HG02884 (cell line): ENCODE data around the gene CDKAL1.

Experiments used
- ATAC-seq: cut with Tn5 transposase; IDR thresholded peaks from one replicate; pipeline ENCODE4 v1.9.1; 2021; ENCODE audit warnings: mild to moderate bottlenecking, moderate library complexity; ENCODE audit not compliant: unreplicated experiment

CDKAL1 gene

DNA sequence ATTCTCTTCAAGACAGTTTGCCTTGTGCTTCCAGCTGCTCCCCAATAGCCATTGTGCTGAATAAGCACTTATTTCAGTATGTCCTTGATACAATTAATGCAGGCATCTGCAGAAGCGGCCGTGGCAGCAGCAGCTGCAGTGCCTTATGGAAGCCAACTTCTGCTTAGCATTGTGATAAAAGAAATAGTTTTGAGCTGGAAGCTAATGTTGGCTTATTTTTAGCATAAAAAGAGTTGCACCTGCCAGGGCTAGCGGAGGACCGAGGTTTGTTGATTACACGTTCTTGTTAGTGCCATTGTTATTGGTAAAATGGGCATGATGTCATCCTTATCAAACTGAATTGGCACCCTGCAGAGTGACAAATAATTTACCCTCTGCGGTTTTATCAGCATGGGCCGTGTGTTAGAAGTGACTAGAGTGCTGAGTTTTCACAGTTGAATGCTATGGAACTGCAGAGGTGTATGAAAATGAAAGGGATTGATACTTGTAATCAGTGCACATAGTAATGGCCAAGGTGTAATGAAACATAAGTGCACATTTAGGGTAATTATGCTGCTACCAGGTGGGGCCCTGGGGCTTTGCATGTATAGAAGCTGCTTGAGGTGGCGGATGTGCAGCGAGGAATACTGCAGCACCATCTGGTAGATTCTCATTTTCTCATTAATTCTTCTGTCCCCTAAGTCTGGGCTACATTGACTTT, 334.3 kb downstream of the CDKAL1 start:
- no peak for ATAC-seq

DNA sequence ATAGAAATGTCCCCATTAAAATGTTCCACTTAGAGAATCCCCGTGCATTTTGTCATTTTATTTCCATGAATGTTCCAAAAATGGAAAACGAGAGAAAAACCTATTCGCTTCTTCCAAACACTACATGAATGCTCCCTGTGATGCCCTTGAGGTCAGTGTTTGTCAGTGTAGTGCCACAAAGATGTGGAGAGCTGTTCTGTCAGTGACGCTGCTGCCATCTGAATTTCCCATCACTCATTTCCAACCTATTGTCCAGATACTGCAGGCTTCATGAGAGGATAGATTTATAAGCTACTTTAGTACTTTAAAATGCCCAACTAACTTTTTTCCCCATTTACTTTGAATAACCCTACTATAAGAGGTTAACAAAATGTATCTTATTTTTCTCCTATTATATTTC, 335.8 kb downstream of the CDKAL1 start:
- no peak for ATAC-seq

DNA sequence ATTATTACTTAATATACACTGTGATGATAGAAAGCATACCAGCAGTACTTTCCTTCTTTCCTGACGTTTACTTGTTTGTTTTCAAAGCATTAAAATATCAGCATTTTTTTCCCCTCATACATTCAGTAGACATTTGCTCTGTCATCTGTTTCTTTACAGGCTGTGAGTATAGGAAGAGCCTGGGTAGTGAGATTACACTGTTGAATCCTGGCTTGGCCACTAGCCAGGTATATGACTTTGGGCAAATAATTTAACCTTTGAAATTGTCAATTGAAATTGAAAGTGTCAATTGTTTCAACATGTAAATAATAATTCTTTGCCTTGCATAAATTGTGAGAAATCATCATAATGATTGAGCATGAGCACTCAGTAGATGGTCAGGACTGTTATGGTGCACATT, 336.2 kb downstream of the CDKAL1 start:
- ATAC-seq, result no peak

DNA sequence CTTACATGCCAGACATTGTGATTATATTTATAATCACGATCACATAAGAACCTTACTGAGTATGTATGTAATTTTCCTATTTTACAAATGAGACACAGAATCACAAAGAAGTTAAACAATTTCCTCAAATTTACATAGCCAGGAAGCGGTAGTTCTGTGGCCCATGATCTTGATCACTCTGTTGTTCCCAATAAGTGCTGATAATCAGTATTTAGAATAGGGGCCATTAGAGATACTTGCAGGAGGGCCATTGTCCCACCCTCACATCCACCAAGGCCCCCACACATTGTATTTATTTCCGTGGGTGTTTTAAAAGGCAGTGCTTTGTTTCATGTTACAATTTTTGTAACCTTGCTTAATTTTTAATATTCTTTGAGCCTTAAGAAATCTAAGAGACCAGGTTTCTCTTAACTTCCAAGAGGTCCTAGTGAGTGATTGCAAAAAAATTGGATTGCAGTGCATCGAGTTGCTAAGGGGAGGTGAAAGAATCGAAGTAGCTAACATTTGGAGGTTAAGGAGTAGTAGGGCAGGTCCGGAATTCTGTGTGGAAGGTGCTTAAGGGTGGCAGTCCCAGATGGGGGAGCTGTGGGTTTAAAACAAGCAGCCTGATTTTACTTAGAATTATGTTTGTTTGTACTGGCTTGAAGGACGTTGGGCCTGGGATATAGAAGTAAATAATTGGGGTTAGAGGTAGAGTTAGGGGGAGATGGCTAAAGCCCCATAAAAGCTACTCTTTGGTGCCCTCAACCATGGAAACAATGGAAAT, 339.4 kb downstream of the CDKAL1 start:
- no peak for ATAC-seq

DNA sequence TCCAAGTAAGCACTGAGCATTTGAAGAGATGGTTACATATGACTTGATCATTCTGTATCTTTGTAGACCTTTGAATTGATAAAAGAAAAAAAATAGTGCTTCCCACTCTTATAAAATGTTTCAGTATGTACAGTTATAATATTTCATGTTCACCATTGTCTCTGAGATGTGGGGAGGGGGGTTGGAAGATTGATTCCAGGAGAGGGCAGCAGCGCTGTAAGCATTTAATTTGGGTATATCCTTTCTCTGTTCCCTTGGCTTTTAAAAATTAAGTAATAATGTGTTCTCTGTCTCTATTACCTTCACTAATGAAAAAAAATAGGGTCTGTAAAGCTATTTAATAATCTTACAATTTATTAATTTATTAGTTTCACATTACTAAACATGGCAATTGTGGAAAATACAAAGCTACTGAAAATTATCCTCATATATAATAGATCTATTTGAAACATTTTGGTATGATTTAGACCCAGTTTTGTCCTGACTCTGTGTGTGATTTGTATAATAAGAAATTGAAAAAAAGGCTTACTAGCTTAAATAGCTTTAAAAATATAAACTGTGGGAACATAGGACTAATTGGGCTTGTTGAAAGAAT, 341.2 kb downstream of the CDKAL1 start:
- ATAC-seq, result no peak

DNA sequence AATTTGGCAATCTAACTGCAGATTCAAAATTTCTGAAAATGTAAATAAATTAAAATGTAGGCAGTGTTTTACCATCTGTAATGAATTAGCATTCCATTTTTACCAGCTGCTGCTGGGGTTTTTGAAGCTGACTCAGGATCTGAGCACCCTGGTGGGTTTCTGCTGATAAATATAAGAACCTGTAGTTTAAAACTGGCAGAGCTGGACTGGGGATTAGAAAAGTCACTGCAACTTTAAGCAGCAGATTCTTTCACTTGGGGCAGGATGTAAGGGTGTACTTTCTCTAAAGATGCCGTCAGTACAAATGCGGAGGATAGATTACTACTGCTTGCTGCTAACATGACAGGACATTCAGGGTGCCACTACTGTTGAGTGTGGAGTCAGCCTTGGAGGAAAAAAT, 341.8 kb downstream of the CDKAL1 start:
- ATAC-seq, result no peak

DNA sequence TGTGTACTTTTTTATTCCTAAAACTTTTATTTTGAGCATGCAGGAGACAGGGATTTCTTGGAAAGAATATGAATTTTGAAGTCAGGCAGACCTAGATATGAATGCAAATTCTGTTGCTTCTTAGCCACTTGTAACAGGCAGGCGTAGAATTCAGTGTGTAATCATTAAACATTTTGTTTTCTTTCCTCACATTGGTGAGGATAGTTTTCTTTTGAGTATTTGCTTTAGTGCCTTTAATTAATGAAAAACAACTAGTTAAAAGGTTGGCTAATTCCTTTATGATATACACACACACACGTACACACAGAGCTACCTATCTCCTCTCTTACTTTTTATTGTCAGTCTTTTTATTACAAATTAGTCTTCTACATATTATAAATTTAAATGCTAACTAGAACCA, 342.3 kb downstream of the CDKAL1 start:
- ATAC-seq, result no peak

DNA sequence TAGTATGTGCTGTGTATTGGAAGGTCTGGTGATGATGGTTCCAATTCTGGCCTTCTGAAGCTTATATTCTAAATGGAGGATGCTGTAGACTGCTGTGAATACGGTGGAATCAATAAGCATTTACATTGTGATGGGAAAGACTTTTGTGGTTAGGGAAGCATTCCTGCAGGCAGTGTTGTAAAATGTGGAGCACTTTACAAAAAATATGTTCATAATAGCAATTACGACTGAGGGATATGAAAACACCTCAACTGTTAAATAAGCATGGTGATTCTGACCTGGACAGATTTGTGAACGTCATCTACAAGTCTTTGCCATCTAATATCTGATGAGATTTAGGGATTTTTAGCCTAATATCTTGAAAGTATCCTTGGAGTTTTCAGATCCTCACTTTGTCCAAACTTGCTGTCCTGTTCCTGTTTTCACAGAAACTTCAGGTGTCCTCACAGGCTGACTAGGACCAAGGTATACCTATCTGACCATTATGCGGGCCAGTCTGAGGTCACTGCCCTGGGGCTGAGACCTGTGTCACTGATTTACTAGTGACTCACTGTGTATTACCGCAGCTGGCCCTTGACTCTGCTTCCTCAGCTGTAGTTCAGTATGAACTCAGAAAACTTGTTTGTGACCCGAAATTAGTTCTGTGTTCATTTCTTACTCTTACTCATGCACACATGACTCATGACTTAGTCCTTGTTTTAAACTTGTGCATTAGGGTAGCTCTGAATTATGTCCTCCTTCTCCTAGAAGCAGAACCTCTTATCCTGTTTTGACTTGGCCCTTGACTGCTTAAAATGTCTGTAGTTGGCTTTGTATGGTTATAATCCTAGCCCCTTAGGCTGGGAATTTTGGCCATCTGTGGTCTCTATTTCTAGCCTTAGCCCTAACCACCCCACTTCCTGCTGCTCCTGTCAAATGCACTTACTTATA, 343.0 kb downstream of the CDKAL1 start:
- peak; percentile 97 for ATAC-seq

DNA sequence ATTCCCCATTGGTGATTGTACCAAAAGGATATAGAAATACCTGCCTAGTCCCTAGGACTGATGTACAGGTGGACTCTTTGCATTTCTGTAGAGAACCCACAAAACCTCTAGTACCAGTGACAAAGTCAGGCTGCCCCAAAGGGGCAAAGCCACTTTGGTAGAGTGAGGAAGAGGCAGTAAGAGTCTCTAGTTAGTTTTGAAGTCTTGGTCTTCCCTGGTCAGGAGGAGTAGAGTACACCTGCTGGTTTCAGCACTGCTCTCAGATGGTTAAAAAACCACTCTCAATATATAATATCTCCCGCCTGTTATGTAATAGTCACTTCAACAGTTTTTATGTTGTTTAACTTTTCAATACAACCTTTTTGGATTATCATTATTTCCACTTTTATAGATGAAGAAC, 344.9 kb downstream of the CDKAL1 start:
- no peak for ATAC-seq

DNA sequence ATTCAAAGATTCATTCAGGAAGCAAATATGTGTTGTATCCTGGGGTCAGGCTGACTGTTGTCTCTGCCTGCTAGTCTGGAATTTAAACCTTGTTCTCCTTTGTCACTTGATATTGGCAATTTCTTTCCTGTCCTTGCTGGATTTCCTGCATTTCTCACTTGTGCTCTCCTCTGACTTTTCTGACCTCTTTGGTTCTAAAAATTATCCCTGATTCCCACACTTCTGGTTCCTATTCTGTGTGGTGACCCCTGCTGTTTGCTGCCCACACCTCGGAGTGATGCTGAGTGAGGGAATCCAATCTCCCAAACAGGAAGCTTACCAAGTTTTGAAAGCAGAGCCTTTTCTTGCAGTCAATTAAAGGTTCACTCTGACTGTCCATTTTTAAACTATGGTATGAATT, 345.3 kb downstream of the CDKAL1 start:
- ATAC-seq, result no peak

DNA sequence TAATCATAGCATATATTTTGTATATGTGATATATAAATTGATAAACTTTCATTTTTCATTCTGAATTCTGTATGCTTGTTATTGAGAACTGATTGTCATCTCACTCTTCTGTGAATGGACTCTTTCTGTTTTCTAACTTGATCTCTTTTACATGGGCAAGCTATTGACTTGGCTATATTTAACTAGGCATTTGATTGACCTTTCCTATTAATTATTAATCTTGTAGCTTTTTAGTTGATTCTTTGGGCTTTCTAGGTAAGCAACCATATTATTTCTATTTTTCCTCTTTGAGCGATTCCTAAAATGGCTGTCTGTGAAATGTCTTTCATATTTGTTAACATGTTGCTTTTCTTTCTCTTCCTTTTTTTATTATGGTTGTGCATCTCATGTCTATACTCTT, 347.1 kb downstream of the CDKAL1 start:
- no peak for ATAC-seq

DNA sequence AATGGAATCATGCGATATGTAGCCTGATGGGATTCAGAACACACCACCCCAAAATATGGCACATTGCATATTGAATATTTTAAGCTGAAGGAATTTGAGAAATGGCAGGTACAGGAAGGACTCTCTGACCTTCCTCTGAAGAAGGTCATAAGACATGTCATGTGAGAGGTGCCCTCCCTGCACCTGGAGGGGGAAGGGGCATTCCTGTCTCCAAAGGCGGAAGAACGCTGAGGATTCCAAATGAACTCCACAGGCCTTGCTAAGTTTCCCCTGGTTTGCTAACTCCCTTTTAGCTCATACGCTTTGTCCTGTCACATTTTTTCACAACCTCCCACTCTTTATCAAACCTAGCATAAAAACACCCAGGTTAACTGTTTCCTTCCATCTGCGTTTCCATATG, 347.8 kb downstream of the CDKAL1 start:
- ATAC-seq, result no peak

DNA sequence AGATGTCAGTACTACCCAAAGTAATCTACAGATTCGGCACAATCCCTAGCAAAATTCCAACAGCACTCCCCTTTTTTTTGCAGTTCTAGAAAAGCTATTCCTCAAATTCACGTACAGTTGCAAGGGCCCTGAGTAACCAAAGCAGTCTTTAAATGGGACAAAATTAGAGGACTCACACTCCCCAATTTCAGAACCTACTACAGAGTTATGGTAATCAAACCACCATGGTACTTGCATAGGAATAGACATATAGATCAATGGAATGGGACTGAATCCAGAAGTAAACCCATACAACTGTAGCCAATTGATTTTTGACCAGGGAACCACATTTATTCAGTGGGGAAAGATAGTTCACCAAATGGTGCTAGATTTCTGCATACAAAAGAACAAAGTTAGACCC, 350.8 kb downstream of the CDKAL1 start:
- ATAC-seq, result no peak

DNA sequence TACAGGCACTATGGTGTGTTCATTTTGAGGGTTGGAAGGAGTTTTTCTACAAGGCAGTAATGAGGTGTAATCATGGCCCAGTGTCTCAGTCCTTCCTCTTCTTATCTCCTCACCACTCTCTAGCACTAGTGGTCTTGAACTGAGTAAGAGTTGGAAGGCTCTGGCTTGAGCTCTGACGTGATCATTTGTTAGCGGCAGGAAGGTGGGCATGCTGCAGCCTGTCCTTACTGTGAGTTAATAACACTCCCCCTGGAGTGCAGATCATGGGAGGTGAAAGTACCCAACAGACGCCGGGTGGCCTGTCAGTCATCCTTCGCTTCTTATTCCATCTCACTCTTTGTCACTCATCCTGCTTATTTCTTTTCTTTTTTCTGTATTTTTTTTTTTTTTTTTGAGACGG, 356.9 kb downstream of the CDKAL1 start:
- ATAC-seq, result no peak

DNA sequence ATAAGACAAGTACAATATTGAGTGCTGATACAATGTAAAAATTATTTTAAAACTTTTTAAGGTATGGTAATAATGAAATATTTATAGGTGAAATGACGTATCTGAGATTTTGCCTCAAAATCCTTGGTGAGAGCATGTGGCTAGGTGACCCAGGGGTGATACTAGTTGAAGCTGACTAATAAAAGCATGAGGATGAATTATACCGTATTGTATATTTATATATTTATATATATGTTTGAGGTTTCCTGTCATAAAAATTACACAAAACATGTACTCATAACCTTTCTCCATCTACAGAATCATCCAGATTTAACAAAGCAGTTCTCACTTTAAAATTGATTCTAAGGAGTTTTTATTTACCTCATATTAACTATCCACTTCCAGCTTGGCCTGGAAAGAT, 358.1 kb downstream of the CDKAL1 start:
- no peak for ATAC-seq

DNA sequence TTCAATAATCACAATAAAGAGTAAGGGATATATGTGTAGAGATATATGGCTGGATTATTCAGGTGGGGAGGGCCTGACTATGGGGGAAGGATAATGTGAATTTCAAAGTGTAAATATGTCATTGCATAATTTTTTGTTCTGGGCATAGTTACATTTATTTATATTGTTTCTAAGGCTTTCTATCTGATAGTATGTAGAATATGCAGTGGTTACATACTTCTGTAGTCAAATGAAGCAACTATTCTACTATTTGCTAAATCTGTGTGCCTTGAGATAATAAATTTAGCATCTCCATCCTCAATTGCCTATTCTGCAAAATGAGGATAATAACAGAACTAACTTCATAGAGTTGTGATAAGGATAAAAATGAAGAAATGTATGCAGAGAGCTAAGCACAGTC, 359.2 kb downstream of the CDKAL1 start:
- no peak for ATAC-seq

DNA sequence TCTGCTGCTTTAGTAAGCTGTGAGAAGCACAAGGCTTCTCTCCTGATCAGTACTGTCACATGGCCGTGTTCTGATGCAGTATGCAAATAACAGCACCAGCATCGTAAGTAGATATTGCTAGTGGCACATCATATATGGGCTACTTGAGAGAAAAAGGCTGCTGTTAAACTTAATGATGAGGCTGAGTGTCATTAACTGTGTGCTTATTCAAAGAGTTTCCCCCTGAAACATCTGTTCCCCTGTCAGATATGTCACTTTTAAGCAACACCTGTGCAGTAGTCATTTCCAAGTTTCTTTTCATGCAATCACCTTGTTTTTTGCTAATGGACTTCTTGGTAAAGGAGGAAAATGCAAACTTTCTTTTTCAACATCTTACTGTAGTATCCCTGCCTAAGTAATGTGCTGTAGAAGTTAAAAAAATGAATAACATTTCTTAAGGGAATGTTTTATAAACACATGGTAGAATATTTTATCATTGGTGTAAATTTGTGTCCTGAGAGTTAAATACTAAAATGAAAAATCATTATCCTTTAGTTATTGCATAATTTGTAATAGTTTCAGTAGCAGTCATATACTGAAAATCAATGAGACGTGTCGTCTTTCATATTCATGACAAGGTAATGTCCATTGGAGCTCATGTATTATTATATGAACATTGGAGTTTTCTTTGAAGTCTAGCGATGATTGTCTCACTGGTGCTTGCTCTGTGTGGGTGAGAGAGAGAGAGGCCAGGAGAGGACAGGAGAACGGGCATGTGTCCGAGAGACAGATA, 366.3 kb downstream of the CDKAL1 start:
- ATAC-seq, result peak; percentile 91

DNA sequence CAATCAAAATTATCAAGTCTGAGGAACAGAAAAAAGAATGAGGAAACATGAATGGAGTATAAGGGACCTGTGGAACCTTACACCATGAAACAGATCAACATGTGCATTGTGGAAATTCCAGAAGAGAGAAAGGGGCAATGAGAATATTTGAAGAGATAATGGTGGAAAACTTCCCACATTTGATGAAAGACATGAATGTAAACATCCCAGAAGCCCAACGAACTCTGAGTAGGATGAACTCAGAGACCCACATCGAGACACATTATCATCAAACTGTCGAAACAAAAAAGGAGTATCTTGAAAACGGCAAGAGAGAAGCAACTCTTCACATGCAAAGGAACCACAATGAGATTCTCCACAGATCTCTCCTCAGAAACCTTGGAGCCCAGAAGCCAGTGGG, 371.1 kb downstream of the CDKAL1 start:
- ATAC-seq, result no peak

DNA sequence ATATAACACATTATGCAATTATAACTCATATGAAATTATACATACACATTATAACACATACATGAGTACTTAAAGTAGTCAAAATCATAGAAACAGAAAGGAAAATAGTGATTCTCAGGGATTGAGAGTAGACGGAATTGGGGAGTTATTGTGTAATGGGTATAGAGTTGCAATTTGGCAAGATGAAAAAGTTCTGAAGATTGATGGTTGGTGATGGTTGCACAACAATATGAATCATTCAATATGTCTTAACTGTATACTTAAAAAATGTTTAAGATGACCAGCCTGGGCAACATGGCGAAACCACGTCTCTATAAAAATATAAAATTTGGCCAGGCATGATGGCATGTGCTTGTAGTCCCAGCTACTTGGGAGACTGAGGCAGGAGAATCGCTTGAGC, 372.7 kb downstream of the CDKAL1 start:
- ATAC-seq, result no peak

DNA sequence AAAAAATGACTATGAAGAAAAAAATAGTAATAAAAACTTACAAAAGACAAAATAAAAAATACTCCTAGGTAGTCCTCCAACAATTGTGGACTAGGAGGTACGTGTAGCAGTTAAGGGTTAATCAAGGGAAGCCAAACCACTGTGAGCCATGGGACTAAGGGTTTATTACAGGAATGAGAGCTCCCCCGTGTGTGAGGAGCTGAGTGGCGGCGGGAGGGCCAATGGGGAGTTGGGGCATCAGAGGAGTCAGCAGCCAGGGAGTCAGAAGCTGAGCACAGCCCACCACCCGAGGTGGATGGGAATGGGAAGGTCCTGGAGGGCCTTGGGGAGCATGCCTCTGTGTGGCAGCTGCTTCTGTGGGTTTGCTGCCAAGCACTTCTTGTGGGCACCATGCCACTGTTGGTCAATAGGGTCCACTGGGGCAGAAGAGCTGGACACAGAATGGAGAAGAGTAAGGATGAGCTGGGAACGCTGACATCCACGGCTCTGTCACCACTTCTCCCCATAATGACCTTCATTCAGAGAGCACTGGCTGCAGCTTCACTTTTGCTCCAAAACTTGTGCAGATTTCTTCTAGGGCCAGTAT, 373.3 kb downstream of the CDKAL1 start:
- no peak for ATAC-seq
